HCT116 (cell line): ENCODE results near the gene VEZF1. TPM values are rescaled to one million over a fixed set of nuclear protein-coding genes. Genes with fewer than 3 reads are reported as not detected.

Source experiments
- ATAC-seq: fragments of 200-7000 bp; cut with Tn5 transposase; 2 replicates; pipeline ENCODE4 v1.9.1; 2020; ENCODE audit warnings: mild to moderate bottlenecking, moderate library complexity
- BruUV-seq: library from RNA; stranded (reverse); fragments of 400-500 nt; replicated peaks from 2 replicates; lab custom pipeline; 2021; lab: Mats Ljungman, UMichigan
- CTCF ChIA-PET: fragments of 300-600 bp; sonication (Branson Sonifier 250); formaldehyde crosslinking; loops from one replicate; lab custom pipeline; 2021; ENCODE audit warnings: antibody characterized with exemption; lab: Charles Lee
- POLR2A ChIA-PET: fragments of 300-600, 350-600 bp; sonication (Branson Sonifier 250); formaldehyde crosslinking; loops from one replicate; lab custom pipeline; 2021; ENCODE audit warnings: antibody characterized with exemption; lab: Charles Lee
- RAD21 ChIA-PET, 2 experiments: fragments of 300-600 bp; sonication (Branson Sonifier 250); formaldehyde crosslinking; loops; one replicate each; lab custom pipeline; 2023; ENCODE audit warnings: low total read pairs in 2 of 2; ENCODE audit not compliant: uncharacterized antibody in 2 of 2, unreplicated experiment in 2 of 2, low non-redundant PET in 1 of 2; lab: Charles Lee
- DNase-seq: peaks from one replicate; pipeline ENCODE4 v3.0.0-alpha.2; 2010; ENCODE audit warnings: low read depth, low spot score
- H2AFZ ChIP-seq: fragments of 200-600 bp; shearing (Covaris generic), sonication (generic); 2 replicates; pipeline ENCODE4 v1.6.1; 2017; ENCODE audit warnings: low read depth, mixed run types, mixed read lengths, antibody characterized with exemption, low read length; ENCODE audit not compliant: poor library complexity, severe bottlenecking
- H3K27ac ChIP-seq: 2 replicates; pipeline ENCODE4 v1.5.1; 2012; ENCODE audit warnings: low read depth, low read length
- H3K27me3 ChIP-seq: fragments of 200-600 bp; sonication (generic); 2 replicates; pipeline ENCODE4 v1.6.1; 2016; ENCODE audit warnings: mixed run types, low read length, mixed read lengths; ENCODE audit not compliant: insufficient read depth
- H3K36me3 ChIP-seq, 2 experiments: fragments of 200-500 bp in 1 of 2; fragments of 200-600 bp in 1 of 2; sonication (Bioruptor generic) in 1 of 2; sonication (generic) in 1 of 2; 2 replicates each; pipeline versions ENCODE4 v1.5.1 to v1.6.1; 2014 to 2016; ENCODE audit warnings: low read length in 2 of 2, inconsistent platforms in 1 of 2, mixed read lengths in 1 of 2, mixed run types in 1 of 2; ENCODE audit not compliant: insufficient read depth in 2 of 2, control insufficient read depth in 1 of 2
- H3K4me1 ChIP-seq, 2 experiments: fragments of 200-600 bp in 1 of 2; sonication (generic) in 1 of 2; 2 replicates each; pipeline versions ENCODE4 v1.5.1 to v1.6.1; 2012 to 2017; ENCODE audit warnings: low read length in 2 of 2, inconsistent platforms in 1 of 2, mild to moderate bottlenecking in 1 of 2, mixed read lengths in 1 of 2, mixed run types in 1 of 2, moderate library complexity in 1 of 2; ENCODE audit not compliant: insufficient read depth in 2 of 2, control insufficient read depth in 1 of 2
- H3K4me2 ChIP-seq: fragments of 200-600 bp; sonication (generic); 2 replicates; pipeline ENCODE4 v1.6.1; 2017; ENCODE audit warnings: mixed run types, low read length, mixed read lengths
- H3K4me3 ChIP-seq, 2 experiments: fragments of 200-600 bp in 1 of 2; sonication (generic) in 1 of 2; replicated peaks in 1 of 2; 2 replicates each; pipeline ENCODE4 v1.5.1; 2011 to 2016; ENCODE audit warnings: low read length in 2 of 2, control low read depth in 1 of 2, low read depth in 1 of 2, mild to moderate bottlenecking in 1 of 2, mixed read lengths in 1 of 2, mixed run types in 1 of 2
- H3K79me2 ChIP-seq: fragments of 200-600 bp; sonication (generic); 2 replicates; pipeline ENCODE4 v1.6.1; 2017; ENCODE audit warnings: mild to moderate bottlenecking, mixed run types, low read length, moderate library complexity, mixed read lengths; ENCODE audit not compliant: insufficient read depth
- H3K9ac ChIP-seq: fragments of 200-600 bp; sonication (generic); 2 replicates; pipeline ENCODE4 v1.6.1; 2016; ENCODE audit warnings: low read length, mixed read lengths
- H3K9me2 ChIP-seq: fragments of 200-600 bp; sonication (generic), shearing (Covaris generic); 2 replicates; pipeline ENCODE4 v1.6.1; 2017; ENCODE audit warnings: mixed run types, mild to moderate bottlenecking, moderate library complexity; ENCODE audit not compliant: insufficient read depth
- H3K9me3 ChIP-seq, 2 experiments: fragments of 200-500 bp in 1 of 2; fragments of 200-600 bp in 1 of 2; sonication (Bioruptor generic) in 1 of 2; sonication (generic) in 1 of 2; 2 replicates each; pipeline ENCODE4 v1.6.1; 2014 to 2017; ENCODE audit warnings: low read length in 2 of 2, mixed read lengths in 2 of 2, inconsistent platforms in 1 of 2, low read depth in 1 of 2, mild to moderate bottlenecking in 1 of 2, mixed run types in 1 of 2, moderate library complexity in 1 of 2; ENCODE audit not compliant: control insufficient read depth in 1 of 2, insufficient read depth in 1 of 2
- H4K20me1 ChIP-seq: fragments of 200-600 bp; sonication (generic), shearing (Covaris generic); 2 replicates; pipeline ENCODE4 v1.6.1; 2017; ENCODE audit warnings: mixed run types, mild to moderate bottlenecking, moderate library complexity; ENCODE audit not compliant: insufficient read depth
- ATF3 ChIP-seq: IDR thresholded peaks from 2 replicates; pipeline ENCODE4 v1.6.1; 2012
- CBX3 ChIP-seq: IDR thresholded peaks from 2 replicates; pipeline ENCODE4 v1.6.1; 2012; ENCODE audit warnings: low read depth
- CEBPB ChIP-seq: IDR thresholded peaks from 2 replicates; pipeline ENCODE4 v1.6.1; 2012; ENCODE audit warnings: low read depth
- EGR1 ChIP-seq: IDR thresholded peaks from 2 replicates; pipeline ENCODE4 v1.6.1; 2012; ENCODE audit warnings: low read depth
- ELF1 ChIP-seq: IDR thresholded peaks from 2 replicates; pipeline ENCODE4 v1.6.1; 2012; ENCODE audit warnings: low read depth, borderline replicate concordance
- EZH2 ChIP-seq: fragments of 200-600 bp; sonication (generic); IDR thresholded peaks from 2 replicates; pipeline ENCODE4 v1.6.1; 2017; ENCODE audit warnings: antibody characterized with exemption, mixed run types
- EZH2phosphoT487 ChIP-seq: fragments of 200-600 bp; IDR thresholded peaks from 2 replicates; pipeline ENCODE4 v1.6.1; 2018; ENCODE audit warnings: antibody characterized with exemption, borderline replicate concordance
- FOSL1 ChIP-seq: IDR thresholded peaks from 2 replicates; pipeline ENCODE4 v1.6.1; 2012; ENCODE audit warnings: low read depth
- JUND ChIP-seq: IDR thresholded peaks from 2 replicates; pipeline ENCODE4 v1.6.1; 2012
- POLR2AphosphoS5 ChIP-seq: IDR thresholded peaks from 2 replicates; pipeline ENCODE4 v1.6.1; 2011; ENCODE audit warnings: mild to moderate bottlenecking, low read depth, low read length, moderate library complexity
- RAD21 ChIP-seq: IDR thresholded peaks from 2 replicates; pipeline ENCODE4 v1.6.1; 2012; ENCODE audit warnings: low read depth, mild to moderate bottlenecking
- REST ChIP-seq: IDR thresholded peaks from 2 replicates; pipeline ENCODE4 v1.6.1; 2012; ENCODE audit warnings: low read depth
- SIN3A ChIP-seq: IDR thresholded peaks from 2 replicates; pipeline ENCODE4 v1.6.1; 2012; ENCODE audit warnings: low read depth
- SRF ChIP-seq: IDR thresholded peaks from 2 replicates; pipeline ENCODE4 v1.6.1; 2012; ENCODE audit warnings: low read depth
- YY1 ChIP-seq: IDR thresholded peaks from 2 replicates; pipeline ENCODE4 v1.6.1; 2011; ENCODE audit warnings: low read length, low read depth, moderate library complexity, mild to moderate bottlenecking; ENCODE audit not compliant: insufficient replicate concordance; ENCODE audit errors: extremely low read depth
- ZBTB33 ChIP-seq: IDR thresholded peaks from 2 replicates; pipeline ENCODE4 v1.6.1; 2011; ENCODE audit warnings: mild to moderate bottlenecking, low read length, moderate library complexity; ENCODE audit not compliant: insufficient replicate concordance; ENCODE audit errors: extremely low read depth
- ZFX ChIP-seq: fragments of 450-650 bp; IDR thresholded peaks from 2 replicates; pipeline ENCODE4 v1.6.1; 2017
- ZNF274 ChIP-seq: fragments of 200-500 bp; sonication (Bioruptor generic); IDR thresholded peaks from 2 replicates; pipeline ENCODE4 v1.6.1; 2014; ENCODE audit warnings: mild to moderate bottlenecking, low read depth, low read length, inconsistent platforms
- intact Hi-C: fragments of 100-400 bp; cut with micrococcal nuclease; formaldehyde crosslinking; loops from 2 replicates; pipeline ENCODE4 v1.10.0; 2022
- total RNA-seq: library from RNA; stranded (reverse); gene quantifications from one replicate; pipeline ENCODE4 v1.2.1, GENCODE V29; 2021; ENCODE audit not compliant: unreplicated experiment
- TF ChIP-seq, protein P1 (sequence below): IDR thresholded peaks from 2 replicates; pipeline ENCODE4 v1.6.1; 2012

Gene VEZF1
- total RNA-seq, 1 experiment from 2014 or later = 70.2 TPM

DNA sequence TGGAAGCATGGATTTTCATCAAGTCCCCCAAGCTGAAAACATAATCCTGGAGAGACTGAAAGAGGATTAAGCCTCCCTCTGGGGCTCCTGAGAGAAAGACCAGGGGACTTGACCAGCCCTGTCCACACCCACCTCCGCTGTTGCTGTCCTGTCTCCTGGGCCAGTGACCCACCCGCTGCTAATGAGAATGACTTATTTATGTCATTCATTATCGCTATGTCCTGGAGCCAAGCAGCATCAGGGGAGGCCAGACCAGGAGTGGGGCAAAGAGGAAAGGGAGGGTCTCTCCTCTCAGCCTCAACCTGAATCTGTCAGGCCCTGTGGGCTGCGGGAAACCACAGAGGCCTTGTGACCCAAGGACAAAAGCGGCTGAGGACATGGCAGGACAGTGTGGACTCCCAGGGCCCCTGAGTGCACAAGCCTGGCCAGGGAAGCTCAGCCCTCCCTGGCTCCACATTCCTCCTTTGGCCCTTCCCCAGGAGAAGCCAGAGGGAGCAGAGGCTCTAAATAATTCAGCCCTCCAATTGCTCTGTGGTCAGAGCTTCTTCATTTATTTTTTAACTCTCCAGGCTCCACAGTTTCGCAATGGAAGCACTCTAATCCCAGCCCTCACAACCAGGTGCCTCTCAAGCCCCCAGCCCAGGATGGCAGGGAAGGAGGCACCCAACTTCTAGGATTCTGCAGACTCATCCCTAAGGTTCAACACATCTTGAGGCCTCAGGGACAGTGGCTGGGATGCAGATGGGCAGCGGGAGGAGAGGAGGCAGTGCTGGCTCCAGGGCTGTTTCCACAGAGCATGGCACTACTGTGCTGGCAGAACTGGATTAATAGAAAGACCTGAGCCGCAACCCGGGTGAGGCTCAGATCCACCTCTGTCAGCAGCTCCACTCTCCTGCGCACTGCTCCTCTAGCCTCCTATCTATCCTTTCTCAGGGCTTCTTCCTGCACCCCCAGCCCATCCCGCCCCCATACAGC is 51.9 kb downstream of the VEZF1 start:
- peaks cover 54 to 88% of the 10 kb centered on the region in 2 experiments for H3K4me1 ChIP-seq
- ATAC-seq (peak; percentile 23), DNase-seq (no peak)
- peak overlapping the region; percentile 37 for H3K9ac ChIP-seq
- H3K9me3 ChIP-seq = no peaks in the 10 kb centered on the region
- H3K36me3 ChIP-seq = no peaks in the 10 kb centered on the region
- H3K9me2 ChIP-seq = no peaks in the 10 kb centered on the region
- no peak for TF ChIP-seq POLR2AphosphoS5
- TF ChIP-seq RAD21 = no peak
- no peak for TF ChIP-seq EZH2
- no peak for TF ChIP-seq SIN3A
- no peak for TF ChIP-seq CBX3
- TF ChIP-seq CEBPB = no peak
- no peak for TF ChIP-seq ATF3
- TF ChIP-seq REST = no peak
- TF ChIP-seq YY1 = no peak
- no peak for TF ChIP-seq ZNF274
- TF ChIP-seq EGR1 = no peak
- TF ChIP-seq, protein P1, sequence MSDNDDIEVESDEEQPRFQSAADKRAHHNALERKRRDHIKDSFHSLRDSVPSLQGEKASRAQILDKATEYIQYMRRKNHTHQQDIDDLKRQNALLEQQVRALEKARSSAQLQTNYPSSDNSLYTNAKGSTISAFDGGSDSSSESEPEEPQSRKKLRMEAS = no peak
- TF ChIP-seq ZFX = no peak
- TF ChIP-seq EZH2phosphoT487 = no peak
- TF ChIP-seq ZBTB33 = no peak
- TF ChIP-seq JUND = no peak
- no peak for TF ChIP-seq SRF
- TF ChIP-seq FOSL1 = no peak
- no peak for TF ChIP-seq ELF1
- intact Hi-C loops = no loop called here
- peak overlapping the region; percentile 41 for H3K4me2 ChIP-seq
- peaks cover 81% of the 10 kb centered on the region for H3K79me2 ChIP-seq
- CTCF ChIA-PET = no interaction called here
- peak overlapping the region; percentile 43 for H3K27ac ChIP-seq
- POLR2A ChIA-PET = interaction anchor here (0.6 to 1.6 kb wide), 2 partner anchors 12 to 16 kb away, joined by 3 to 6 read pairs; no protein-coding TSS in a partner anchor
- BruUV-seq = no TSS peak
- RAD21 ChIA-PET = interaction anchor here in 1 of 2 experiments (0.6 kb wide), 1 partner anchor 45 kb away, joined by 5 read pairs; no protein-coding TSS in a partner anchor
- no peaks in the 10 kb centered on the region for H4K20me1 ChIP-seq
- H2AFZ ChIP-seq = no peak overlapping the region
- no peaks in the 10 kb centered on the region for H3K27me3 ChIP-seq
- no peak overlapping the region for H3K4me3 ChIP-seq
